ENCODE results near the gene ATP1A4.

DNA sequence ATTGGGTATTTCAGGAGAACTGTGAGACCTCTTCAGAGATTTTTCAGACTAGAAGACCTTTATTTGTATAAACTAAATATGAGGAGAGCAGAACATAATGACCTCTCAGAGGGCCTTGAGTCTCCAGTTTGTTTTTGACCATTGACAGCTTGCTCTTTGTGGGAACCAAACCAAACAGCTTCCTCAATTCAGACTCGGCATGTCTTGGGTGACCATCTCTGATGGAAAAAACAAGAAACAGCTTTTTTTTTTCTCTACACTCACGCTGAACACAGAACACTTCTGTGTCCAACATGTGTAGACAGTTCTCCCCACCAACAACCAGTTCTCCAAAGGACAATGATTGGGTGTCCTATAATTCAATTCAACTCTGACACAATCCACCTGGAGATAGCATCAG, 11.5 kb downstream of the ATP1A4 start:
- TF ChIP-seq, protein P1, sequence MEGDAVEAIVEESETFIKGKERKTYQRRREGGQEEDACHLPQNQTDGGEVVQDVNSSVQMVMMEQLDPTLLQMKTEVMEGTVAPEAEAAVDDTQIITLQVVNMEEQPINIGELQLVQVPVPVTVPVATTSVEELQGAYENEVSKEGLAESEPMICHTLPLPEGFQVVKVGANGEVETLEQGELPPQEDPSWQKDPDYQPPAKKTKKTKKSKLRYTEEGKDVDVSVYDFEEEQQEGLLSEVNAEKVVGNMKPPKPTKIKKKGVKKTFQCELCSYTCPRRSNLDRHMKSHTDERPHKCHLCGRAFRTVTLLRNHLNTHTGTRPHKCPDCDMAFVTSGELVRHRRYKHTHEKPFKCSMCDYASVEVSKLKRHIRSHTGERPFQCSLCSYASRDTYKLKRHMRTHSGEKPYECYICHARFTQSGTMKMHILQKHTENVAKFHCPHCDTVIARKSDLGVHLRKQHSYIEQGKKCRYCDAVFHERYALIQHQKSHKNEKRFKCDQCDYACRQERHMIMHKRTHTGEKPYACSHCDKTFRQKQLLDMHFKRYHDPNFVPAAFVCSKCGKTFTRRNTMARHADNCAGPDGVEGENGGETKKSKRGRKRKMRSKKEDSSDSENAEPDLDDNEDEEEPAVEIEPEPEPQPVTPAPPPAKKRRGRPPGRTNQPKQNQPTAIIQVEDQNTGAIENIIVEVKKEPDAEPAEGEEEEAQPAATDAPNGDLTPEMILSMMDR (IDR thresholded peaks at IDR 0.05; ENCODE audit: low read depth, low read length, missing input control), result no peak
- no peak for TF ChIP-seq RXRA (IDR thresholded peaks at IDR 0.05)
- TF ChIP-seq, protein P2, sequence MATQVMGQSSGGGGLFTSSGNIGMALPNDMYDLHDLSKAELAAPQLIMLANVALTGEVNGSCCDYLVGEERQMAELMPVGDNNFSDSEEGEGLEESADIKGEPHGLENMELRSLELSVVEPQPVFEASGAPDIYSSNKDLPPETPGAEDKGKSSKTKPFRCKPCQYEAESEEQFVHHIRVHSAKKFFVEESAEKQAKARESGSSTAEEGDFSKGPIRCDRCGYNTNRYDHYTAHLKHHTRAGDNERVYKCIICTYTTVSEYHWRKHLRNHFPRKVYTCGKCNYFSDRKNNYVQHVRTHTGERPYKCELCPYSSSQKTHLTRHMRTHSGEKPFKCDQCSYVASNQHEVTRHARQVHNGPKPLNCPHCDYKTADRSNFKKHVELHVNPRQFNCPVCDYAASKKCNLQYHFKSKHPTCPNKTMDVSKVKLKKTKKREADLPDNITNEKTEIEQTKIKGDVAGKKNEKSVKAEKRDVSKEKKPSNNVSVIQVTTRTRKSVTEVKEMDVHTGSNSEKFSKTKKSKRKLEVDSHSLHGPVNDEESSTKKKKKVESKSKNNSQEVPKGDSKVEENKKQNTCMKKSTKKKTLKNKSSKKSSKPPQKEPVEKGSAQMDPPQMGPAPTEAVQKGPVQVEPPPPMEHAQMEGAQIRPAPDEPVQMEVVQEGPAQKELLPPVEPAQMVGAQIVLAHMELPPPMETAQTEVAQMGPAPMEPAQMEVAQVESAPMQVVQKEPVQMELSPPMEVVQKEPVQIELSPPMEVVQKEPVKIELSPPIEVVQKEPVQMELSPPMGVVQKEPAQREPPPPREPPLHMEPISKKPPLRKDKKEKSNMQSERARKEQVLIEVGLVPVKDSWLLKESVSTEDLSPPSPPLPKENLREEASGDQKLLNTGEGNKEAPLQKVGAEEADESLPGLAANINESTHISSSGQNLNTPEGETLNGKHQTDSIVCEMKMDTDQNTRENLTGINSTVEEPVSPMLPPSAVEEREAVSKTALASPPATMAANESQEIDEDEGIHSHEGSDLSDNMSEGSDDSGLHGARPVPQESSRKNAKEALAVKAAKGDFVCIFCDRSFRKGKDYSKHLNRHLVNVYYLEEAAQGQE (IDR thresholded peaks at IDR 0.05), result no peak
- TF ChIP-seq, protein P3, sequence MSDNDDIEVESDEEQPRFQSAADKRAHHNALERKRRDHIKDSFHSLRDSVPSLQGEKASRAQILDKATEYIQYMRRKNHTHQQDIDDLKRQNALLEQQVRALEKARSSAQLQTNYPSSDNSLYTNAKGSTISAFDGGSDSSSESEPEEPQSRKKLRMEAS (IDR thresholded peaks at IDR 0.05), result no peak
- no peak for TF ChIP-seq JUND (IDR thresholded peaks at IDR 0.05)
- TF ChIP-seq RAD21 (IDR thresholded peaks at IDR 0.05), result no peak
- no peak for TF ChIP-seq YY1 (IDR thresholded peaks at IDR 0.05)
- no peak for TF ChIP-seq SP1 (IDR thresholded peaks at IDR 0.05)
- TF ChIP-seq, protein P4, sequence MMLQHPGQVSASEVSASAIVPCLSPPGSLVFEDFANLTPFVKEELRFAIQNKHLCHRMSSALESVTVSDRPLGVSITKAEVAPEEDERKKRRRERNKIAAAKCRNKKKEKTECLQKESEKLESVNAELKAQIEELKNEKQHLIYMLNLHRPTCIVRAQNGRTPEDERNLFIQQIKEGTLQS (IDR thresholded peaks at IDR 0.05), result no peak
